Measurements from ENCODE around the gene FMN2.

Gene FMN2

GRCh38 chr1:240497908-240498307, 406.2 kb downstream of the FMN2 start:
- Histone ChIP-seq H3K4me2 (ENCODE audit: low read length) (no peak overlapping the region), H3K27ac (ENCODE audit: low read depth, low read length) (no peak overlapping the region)

DNA sequence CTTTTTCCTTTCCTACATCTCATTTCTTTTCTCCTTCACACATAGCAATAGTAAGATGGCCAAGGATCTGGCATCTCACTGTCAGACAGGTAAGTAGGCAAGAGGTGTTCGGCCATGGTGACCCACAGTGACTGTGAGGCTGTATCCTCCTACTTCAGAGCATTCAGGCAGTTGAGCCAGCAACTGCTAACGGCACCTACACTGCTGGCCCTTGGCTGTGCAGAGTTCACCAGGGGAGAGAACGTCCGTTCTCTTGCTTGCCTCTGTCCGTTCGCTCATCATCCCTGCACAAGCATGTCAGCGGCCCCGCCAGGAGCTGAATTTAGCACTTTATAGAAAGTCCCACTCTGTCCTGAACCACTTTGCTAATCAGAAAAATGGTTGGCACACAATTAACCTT, 406.7 kb downstream of the FMN2 start:
- no peaks in the 10 kb centered on the region for H3K27me3 ChIP-seq (ENCODE audit: control insufficient read depth, low read length)
- no peaks in the 10 kb centered on the region for H3K9me2 ChIP-seq (replicated peaks; ENCODE audit: control insufficient read depth, low read length)
- H3K36me3 ChIP-seq (ENCODE audit: control insufficient read depth, low read length), result no peaks in the 10 kb centered on the region
- no peaks in the 10 kb centered on the region for H3K79me2 ChIP-seq (ENCODE audit: control insufficient read depth, low read length)
- no peak for TF ChIP-seq EZH2phosphoT487 (IDR thresholded peaks at IDR 0.05; ENCODE audit: borderline replicate concordance, low read length)
- TF ChIP-seq CTCF (IDR thresholded peaks at IDR 0.05; ENCODE audit: low read depth, low read length, poor library complexity, severe bottlenecking), result no peak
- no peak overlapping the region for H3K4me2 ChIP-seq (ENCODE audit: low read length)
- H3K27ac ChIP-seq (ENCODE audit: low read depth, low read length), result no peak overlapping the region
- no peaks in the 10 kb centered on the region for H3K4me1 ChIP-seq (ENCODE audit: control insufficient read depth, low read length)
- no peaks in the 10 kb centered on the region for H4K20me1 ChIP-seq (ENCODE audit: control insufficient read depth, insufficient read depth, low read depth, low read length)
- H3K4me3 ChIP-seq (ENCODE audit: low read length), result no peak overlapping the region
- H3K9me3 ChIP-seq (ENCODE audit: control insufficient read depth, insufficient read depth, low read length), result no peaks in the 10 kb centered on the region
- H3F3A ChIP-seq (ENCODE audit: control insufficient read depth, insufficient read depth), result no peaks in the 10 kb centered on the region

More at GRCh38 chr1:240497908-240498307, 406.2 kb downstream of the FMN2 start:
- H3K79me2 ChIP-seq (ENCODE audit: control insufficient read depth, low read length), result no peaks in the 10 kb centered on the region
- no peaks in the 10 kb centered on the region for H4K20me1 ChIP-seq (ENCODE audit: control insufficient read depth, insufficient read depth, low read depth, low read length)
- no peak overlapping the region for H3K4me3 ChIP-seq (ENCODE audit: low read length)
- TF ChIP-seq CTCF (IDR thresholded peaks at IDR 0.05; ENCODE audit: low read depth, low read length, poor library complexity, severe bottlenecking) (no peak), EZH2phosphoT487 (IDR thresholded peaks at IDR 0.05; ENCODE audit: borderline replicate concordance, low read length) (no peak)
- H3K36me3 ChIP-seq (ENCODE audit: control insufficient read depth, low read length), result no peaks in the 10 kb centered on the region
- no peaks in the 10 kb centered on the region for H3F3A ChIP-seq (ENCODE audit: control insufficient read depth, insufficient read depth)
- H3K27me3 ChIP-seq (ENCODE audit: control insufficient read depth, low read length), result no peaks in the 10 kb centered on the region
- no peaks in the 10 kb centered on the region for H3K9me3 ChIP-seq (ENCODE audit: control insufficient read depth, insufficient read depth, low read length)
- no peaks in the 10 kb centered on the region for H3K4me1 ChIP-seq (ENCODE audit: control insufficient read depth, low read length)
- no peaks in the 10 kb centered on the region for H3K9me2 ChIP-seq (replicated peaks; ENCODE audit: control insufficient read depth, low read length)

GRCh38 chr1:240499012-240499411, 407.3 kb downstream of the FMN2 start:
- Histone ChIP-seq H3K9me3 (ENCODE audit: control insufficient read depth, insufficient read depth, low read length) (no peaks in the 10 kb centered on the region), H3K4me1 (ENCODE audit: control insufficient read depth, low read length) (no peaks in the 10 kb centered on the region), H3K27me3 (ENCODE audit: control insufficient read depth, low read length) (no peaks in the 10 kb centered on the region), H3K4me3 (ENCODE audit: low read length) (no peak overlapping the region), H3K27ac (ENCODE audit: low read depth, low read length) (no peak overlapping the region), H3K79me2 (ENCODE audit: control insufficient read depth, low read length) (no peaks in the 10 kb centered on the region), H3K4me2 (ENCODE audit: low read length) (no peak overlapping the region), H4K20me1 (ENCODE audit: control insufficient read depth, insufficient read depth, low read depth, low read length) (no peaks in the 10 kb centered on the region), H3K36me3 (ENCODE audit: control insufficient read depth, low read length) (no peaks in the 10 kb centered on the region), H3K9me2 (replicated peaks; ENCODE audit: control insufficient read depth, low read length) (no peaks in the 10 kb centered on the region), H3F3A (ENCODE audit: control insufficient read depth, insufficient read depth) (no peaks in the 10 kb centered on the region)
- TF ChIP-seq EZH2phosphoT487 (IDR thresholded peaks at IDR 0.05; ENCODE audit: borderline replicate concordance, low read length) (no peak), CTCF (IDR thresholded peaks at IDR 0.05; ENCODE audit: low read depth, low read length, poor library complexity, severe bottlenecking) (no peak)

DNA sequence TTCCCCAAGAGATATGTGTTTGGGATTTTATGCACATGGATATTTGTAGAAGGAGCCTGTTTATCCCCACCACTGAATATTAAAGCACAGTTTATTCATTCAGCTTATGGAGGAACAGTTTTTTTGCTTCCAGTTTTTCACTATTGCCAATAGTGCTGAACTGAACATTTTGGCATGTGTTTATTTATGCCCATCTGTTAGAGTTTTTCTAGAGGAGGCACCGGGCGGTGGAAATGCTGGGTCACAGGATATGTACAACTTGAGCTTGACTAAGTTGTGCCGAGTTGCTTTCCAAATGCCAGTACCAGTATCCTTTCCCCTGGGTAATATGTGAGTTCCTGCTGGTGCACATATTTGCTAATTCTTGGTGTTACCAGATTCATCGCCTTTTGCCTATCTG, 409.0 kb downstream of the FMN2 start:
- no peaks in the 10 kb centered on the region for H3K36me3 ChIP-seq (ENCODE audit: control insufficient read depth, low read length)
- no peaks in the 10 kb centered on the region for H3K4me1 ChIP-seq (ENCODE audit: control insufficient read depth, low read length)
- H3K27ac ChIP-seq (ENCODE audit: low read depth, low read length), result no peak overlapping the region
- H3K79me2 ChIP-seq (ENCODE audit: control insufficient read depth, low read length), result no peaks in the 10 kb centered on the region
- H3K27me3 ChIP-seq (ENCODE audit: control insufficient read depth, low read length), result no peaks in the 10 kb centered on the region
- no peak overlapping the region for H3K4me3 ChIP-seq (ENCODE audit: low read length)
- no peaks in the 10 kb centered on the region for H4K20me1 ChIP-seq (ENCODE audit: control insufficient read depth, insufficient read depth, low read depth, low read length)
- no peaks in the 10 kb centered on the region for H3F3A ChIP-seq (ENCODE audit: control insufficient read depth, insufficient read depth)
- H3K9me3 ChIP-seq (ENCODE audit: control insufficient read depth, insufficient read depth, low read length), result no peaks in the 10 kb centered on the region
- no peak for TF ChIP-seq EZH2phosphoT487 (IDR thresholded peaks at IDR 0.05; ENCODE audit: borderline replicate concordance, low read length)
- no peak for TF ChIP-seq CTCF (IDR thresholded peaks at IDR 0.05; ENCODE audit: low read depth, low read length, poor library complexity, severe bottlenecking)
- H3K9me2 ChIP-seq (replicated peaks; ENCODE audit: control insufficient read depth, low read length), result no peaks in the 10 kb centered on the region
- H3K4me2 ChIP-seq (ENCODE audit: low read length), result no peak overlapping the region

Measured in DOHH2 (cell line).